ENCODE data around the gene IQSEC3. TPM values are rescaled to one million over a fixed set of nuclear protein-coding genes. Genes with fewer than 3 reads are reported as not detected.
"Not testable (repeated sequence)": the region's sequence is repeated elsewhere in the genome, so short reads cannot be mapped to it uniquely, and the experiment has no call there.

The IQSEC3 gene
- total and polyA plus RNA-seq, 2 experiments from 2014 or later: 0.70 to 2.7 TPM

DNA sequence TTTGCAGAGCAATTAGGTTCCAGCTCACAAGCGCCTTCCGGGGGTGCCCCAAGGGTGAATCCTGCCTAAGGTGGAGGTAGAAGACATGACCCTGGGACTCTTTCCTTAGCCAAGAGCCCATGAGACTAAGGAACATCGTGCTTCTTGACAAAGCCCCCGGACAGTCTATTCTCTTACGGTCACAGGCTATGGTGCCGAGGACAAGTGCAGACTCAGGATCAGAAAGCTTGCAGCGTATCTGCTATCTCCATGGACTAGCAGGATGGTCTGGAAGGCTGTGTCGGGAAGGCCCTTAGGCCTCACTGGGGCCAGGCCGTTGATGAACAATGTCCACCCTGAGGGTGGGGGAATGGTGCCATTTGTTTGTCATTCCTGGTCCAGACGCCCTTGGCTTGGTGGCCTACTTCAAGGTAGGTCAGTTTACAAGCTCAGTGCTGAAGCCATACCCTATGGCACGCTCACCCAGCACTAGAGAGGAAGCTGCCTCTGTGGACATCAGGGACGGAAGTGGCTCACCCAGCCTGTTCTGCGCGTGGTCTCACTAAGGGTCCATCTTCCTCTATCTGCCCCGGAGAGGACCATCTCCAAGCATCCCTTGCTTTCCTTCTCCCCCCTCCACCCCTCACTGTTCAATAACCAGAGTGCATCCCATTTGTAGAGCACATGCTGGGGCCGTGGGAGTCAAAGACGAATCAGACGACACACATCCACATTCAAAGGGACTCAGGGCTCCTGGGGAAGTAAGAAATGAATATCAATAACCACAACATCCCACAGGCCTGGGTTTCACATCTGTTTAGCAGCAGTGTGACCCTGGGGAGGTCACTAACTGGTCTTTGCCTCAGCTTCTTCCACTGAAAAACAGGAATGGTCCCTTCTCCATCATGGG, 45.0 kb upstream of the IQSEC3 start:
- no peak for DNase-seq (ENCODE audit: low spot score)
- Histone ChIP-seq H3K27me3 (no peaks in the 10 kb centered on the region), H3K4me3 (no peak overlapping the region), H3K9me3 (ENCODE audit: low read depth) (no peaks in the 10 kb centered on the region), H3K9me2 (replicated peaks; ENCODE audit: insufficient read depth) (no peaks in the 10 kb centered on the region), H3K4me1 (ENCODE audit: insufficient read depth) (no peaks in the 10 kb centered on the region), H3K36me3 (replicated peaks; ENCODE audit: insufficient read depth, low read depth) (no peaks in the 10 kb centered on the region), H2AFZ (no peak overlapping the region), H3K27ac (no peak overlapping the region), H3K4me2 (no peak overlapping the region), H3K79me2 (peaks cover 10% of the 10 kb centered on the region), H4K20me1 (ENCODE audit: insufficient read depth, poor library complexity, severe bottlenecking) (no peaks in the 10 kb centered on the region)
- 87% methylated on average over 18 of the region's 18 CpGs for WGBS (ENCODE audit: low lambda C conversion rate, missing lambda C conversion rate)
- no peak for TF ChIP-seq EZH2phosphoT487 (IDR thresholded peaks at IDR 0.05; ENCODE audit: low read depth, severe bottlenecking, unreplicated experiment)
- no peak for TF ChIP-seq EZH2 (IDR thresholded peaks at IDR 0.05; ENCODE audit: borderline replicate concordance)
- TF ChIP-seq, protein P1, sequence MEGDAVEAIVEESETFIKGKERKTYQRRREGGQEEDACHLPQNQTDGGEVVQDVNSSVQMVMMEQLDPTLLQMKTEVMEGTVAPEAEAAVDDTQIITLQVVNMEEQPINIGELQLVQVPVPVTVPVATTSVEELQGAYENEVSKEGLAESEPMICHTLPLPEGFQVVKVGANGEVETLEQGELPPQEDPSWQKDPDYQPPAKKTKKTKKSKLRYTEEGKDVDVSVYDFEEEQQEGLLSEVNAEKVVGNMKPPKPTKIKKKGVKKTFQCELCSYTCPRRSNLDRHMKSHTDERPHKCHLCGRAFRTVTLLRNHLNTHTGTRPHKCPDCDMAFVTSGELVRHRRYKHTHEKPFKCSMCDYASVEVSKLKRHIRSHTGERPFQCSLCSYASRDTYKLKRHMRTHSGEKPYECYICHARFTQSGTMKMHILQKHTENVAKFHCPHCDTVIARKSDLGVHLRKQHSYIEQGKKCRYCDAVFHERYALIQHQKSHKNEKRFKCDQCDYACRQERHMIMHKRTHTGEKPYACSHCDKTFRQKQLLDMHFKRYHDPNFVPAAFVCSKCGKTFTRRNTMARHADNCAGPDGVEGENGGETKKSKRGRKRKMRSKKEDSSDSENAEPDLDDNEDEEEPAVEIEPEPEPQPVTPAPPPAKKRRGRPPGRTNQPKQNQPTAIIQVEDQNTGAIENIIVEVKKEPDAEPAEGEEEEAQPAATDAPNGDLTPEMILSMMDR (IDR thresholded peaks at IDR 0.05; ENCODE audit: poor library complexity): no peak

DNA sequence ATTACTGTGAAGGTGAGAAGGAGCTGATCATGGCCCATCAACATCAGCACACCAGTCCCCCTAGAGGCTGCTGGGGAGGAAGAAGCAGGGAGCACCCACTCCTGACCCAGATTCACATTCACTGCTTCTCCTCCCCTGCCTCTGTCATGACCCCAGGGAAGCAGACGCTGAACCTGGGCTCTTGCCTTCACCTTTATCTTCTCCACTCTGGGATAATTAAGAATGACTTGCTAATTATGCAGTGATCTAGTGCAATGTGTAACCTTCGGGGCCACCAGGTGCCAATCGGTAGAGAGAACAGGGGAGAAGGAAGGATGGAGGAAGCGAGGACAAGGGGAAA, 44.4 kb upstream of the IQSEC3 start:
- DNase-seq (ENCODE audit: low spot score): no peak
- no peaks in the 10 kb centered on the region for H3K27me3 ChIP-seq
- H3K79me2 ChIP-seq: peaks cover 10% of the 10 kb centered on the region
- WGBS (ENCODE audit: low lambda C conversion rate, missing lambda C conversion rate): 80% methylated on average over 4 of the region's 4 CpGs
- no peaks in the 10 kb centered on the region for H3K9me3 ChIP-seq (ENCODE audit: low read depth)
- H3K4me1 ChIP-seq (ENCODE audit: insufficient read depth): no peaks in the 10 kb centered on the region
- no peaks in the 10 kb centered on the region for H3K36me3 ChIP-seq (replicated peaks; ENCODE audit: insufficient read depth, low read depth)
- TF ChIP-seq, protein P1 (IDR thresholded peaks at IDR 0.05; ENCODE audit: poor library complexity): no peak
- TF ChIP-seq EZH2phosphoT487 (IDR thresholded peaks at IDR 0.05; ENCODE audit: low read depth, severe bottlenecking, unreplicated experiment): no peak
- no peaks in the 10 kb centered on the region for H4K20me1 ChIP-seq (ENCODE audit: insufficient read depth, poor library complexity, severe bottlenecking)
- H3K4me3 ChIP-seq: no peak overlapping the region
- no peak overlapping the region for H2AFZ ChIP-seq
- no peak overlapping the region for H3K4me2 ChIP-seq
- H3K9me2 ChIP-seq (replicated peaks; ENCODE audit: insufficient read depth): no peaks in the 10 kb centered on the region
- no peak overlapping the region for H3K27ac ChIP-seq

DNA sequence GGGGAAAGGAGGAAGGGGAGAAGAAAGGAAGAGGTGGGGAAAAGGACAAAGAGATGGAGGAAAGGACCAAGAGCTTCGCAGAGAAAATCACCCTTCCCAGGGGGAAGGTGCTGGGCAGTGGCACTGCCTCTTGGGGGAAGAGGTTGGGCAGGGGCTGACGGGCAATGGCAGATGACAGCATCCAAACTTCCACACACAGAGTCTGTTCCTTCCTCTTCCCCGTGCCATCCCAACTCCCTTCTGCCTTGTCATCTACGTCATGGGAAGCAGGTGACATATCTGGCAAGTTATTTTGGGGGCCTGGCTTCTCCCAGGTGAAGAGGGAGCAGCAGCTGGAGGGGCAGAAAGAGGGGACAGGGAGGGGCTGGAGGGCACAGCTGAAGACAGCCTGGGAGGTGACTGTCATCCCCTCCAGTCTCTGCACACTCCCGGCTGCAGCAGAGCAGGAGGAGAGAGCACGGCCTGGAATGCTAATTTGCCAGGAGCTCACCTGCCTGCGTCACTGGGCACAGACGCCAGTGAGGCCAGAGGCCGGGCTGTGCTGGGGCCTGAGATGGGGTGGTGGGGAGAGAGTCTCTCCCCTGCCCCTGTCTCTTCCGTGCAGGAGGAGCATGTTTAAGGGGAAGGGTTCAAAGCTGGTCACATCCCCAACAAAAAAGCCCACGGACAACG, 43.9 kb upstream of the IQSEC3 start:
- Histone ChIP-seq H3K4me2 (no peak overlapping the region), H4K20me1 (ENCODE audit: insufficient read depth, poor library complexity, severe bottlenecking) (no peaks in the 10 kb centered on the region), H3K79me2 (peaks cover 10% of the 10 kb centered on the region), H3K9me3 (ENCODE audit: low read depth) (no peaks in the 10 kb centered on the region), H3K36me3 (replicated peaks; ENCODE audit: insufficient read depth, low read depth) (no peaks in the 10 kb centered on the region), H3K4me3 (no peak overlapping the region), H3K27me3 (no peaks in the 10 kb centered on the region), H2AFZ (no peak overlapping the region), H3K27ac (no peak overlapping the region), H3K4me1 (ENCODE audit: insufficient read depth) (no peaks in the 10 kb centered on the region), H3K9me2 (replicated peaks; ENCODE audit: insufficient read depth) (no peaks in the 10 kb centered on the region)
- 91% methylated on average over 12 of the region's 12 CpGs for WGBS (ENCODE audit: low lambda C conversion rate, missing lambda C conversion rate)
- no peak for TF ChIP-seq EZH2 (IDR thresholded peaks at IDR 0.05; ENCODE audit: borderline replicate concordance)
- TF ChIP-seq EZH2phosphoT487 (IDR thresholded peaks at IDR 0.05; ENCODE audit: low read depth, severe bottlenecking, unreplicated experiment): no peak
- DNase-seq (ENCODE audit: low spot score): no peak

DNA sequence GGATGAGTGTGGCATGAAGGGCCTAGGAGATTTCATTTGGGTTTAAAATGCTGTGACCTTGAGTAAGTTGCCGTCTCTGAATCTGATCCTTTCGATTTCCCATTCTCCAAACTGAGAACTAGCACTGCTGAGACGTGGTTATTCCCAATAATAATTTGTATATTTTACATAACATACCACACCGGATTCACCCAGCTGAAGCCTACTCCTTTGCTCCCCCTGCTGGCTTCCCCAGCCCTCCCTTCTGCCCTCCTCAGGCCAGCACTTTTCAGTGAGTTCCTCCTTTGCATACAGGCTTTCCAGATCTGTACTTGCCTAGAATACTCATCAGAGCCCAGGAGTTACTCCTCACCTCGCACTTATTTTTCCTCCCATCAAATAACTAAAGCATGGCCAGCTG, 38.7 kb upstream of the IQSEC3 start:
- not testable (repeated sequence) for H3K9me2 ChIP-seq (replicated peaks; ENCODE audit: insufficient read depth); H3K4me1 ChIP-seq (ENCODE audit: insufficient read depth); DNase-seq (ENCODE audit: low spot score); H3K27me3 ChIP-seq; H2AFZ ChIP-seq; H3K4me2 ChIP-seq; H3K4me3 ChIP-seq; H4K20me1 ChIP-seq (ENCODE audit: insufficient read depth, poor library complexity, severe bottlenecking); H3K27ac ChIP-seq; H3K36me3 ChIP-seq (replicated peaks; ENCODE audit: insufficient read depth, low read depth); H3K9me3 ChIP-seq (ENCODE audit: low read depth); H3K79me2 ChIP-seq
- no CpG with 5 or more reads among the region's 5 CpGs for WGBS (ENCODE audit: low lambda C conversion rate, missing lambda C conversion rate)

DNA sequence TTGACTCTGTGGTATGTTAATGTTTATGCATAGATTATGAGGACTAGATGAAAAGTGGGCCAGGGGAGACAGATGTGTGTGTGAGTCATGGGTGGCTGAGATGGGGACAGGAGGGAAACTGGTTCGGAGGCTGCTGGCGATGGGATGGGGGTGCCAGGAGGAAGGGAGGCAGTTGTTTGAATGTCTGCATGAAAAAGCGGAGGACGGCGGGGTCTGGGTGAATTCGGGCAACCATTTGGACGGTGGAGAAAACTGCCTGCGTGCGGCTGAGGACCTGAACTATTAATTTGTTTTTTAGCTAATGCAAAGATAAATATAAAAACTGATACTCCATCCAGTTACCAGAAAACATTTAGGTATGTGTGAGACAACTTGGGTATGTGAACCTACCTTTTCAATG, 27.8 kb upstream of the IQSEC3 start:
- not testable (repeated sequence) for H3K4me1 ChIP-seq (ENCODE audit: insufficient read depth)

DNA sequence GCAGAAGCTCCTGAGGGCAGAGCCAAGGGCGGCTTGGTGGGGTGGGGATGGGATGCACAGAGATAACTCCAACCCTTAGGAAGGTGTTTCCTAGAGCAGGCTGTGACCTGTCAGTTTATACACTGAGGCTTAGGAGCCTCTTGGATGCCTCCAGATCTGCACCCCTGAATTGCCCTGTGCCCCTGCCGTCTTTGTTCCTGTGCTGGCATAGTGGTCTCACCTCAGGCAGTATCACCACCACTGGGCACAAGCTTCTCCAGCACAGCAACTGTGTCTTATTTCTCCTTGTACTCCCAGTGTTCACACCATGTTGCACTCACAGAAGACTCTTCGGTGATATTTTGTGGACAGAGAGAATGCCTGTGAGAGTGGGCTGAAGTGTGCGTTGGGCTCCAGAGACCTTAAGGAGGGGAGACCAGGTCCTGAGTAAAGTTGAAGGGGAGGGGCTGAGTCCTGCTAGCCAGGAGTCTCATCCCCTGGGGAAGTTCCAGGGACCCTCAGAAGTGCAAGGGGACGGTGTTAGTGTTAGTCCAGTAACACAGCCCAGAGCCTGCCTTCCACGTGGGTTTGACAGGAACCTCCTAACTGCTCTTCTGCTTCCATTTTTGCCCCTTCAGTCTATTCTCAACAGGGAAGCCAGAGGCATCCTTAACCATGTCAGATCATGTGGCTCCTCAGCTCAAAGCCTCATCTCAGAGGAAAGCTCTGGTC, 26.9 kb upstream of the IQSEC3 start:
- WGBS (ENCODE audit: low lambda C conversion rate, missing lambda C conversion rate): 77% methylated on average over 6 of the region's 6 CpGs

More for the DNA sequence above, 27.8 kb upstream of the IQSEC3 start:
- not testable (repeated sequence) for H3K9me2 ChIP-seq (replicated peaks; ENCODE audit: insufficient read depth); H3K36me3 ChIP-seq (replicated peaks; ENCODE audit: insufficient read depth, low read depth); H3K4me2 ChIP-seq; H3K79me2 ChIP-seq; H3K27ac ChIP-seq; H3K9me3 ChIP-seq (ENCODE audit: low read depth); H3K4me3 ChIP-seq; DNase-seq (ENCODE audit: low spot score); H2AFZ ChIP-seq; H4K20me1 ChIP-seq (ENCODE audit: insufficient read depth, poor library complexity, severe bottlenecking); H3K27me3 ChIP-seq
- 92% methylated on average over 9 of the region's 9 CpGs for WGBS (ENCODE audit: low lambda C conversion rate, missing lambda C conversion rate)

More for the DNA sequence above, 26.9 kb upstream of the IQSEC3 start:
- H3K4me1 ChIP-seq (ENCODE audit: insufficient read depth); H3K4me2 ChIP-seq; H3K27me3 ChIP-seq; H3K36me3 ChIP-seq (replicated peaks; ENCODE audit: insufficient read depth, low read depth); H4K20me1 ChIP-seq (ENCODE audit: insufficient read depth, poor library complexity, severe bottlenecking); H3K9me3 ChIP-seq (ENCODE audit: low read depth); H3K9me2 ChIP-seq (replicated peaks; ENCODE audit: insufficient read depth); DNase-seq (ENCODE audit: low spot score); H3K79me2 ChIP-seq; H3K4me3 ChIP-seq; H3K27ac ChIP-seq; H2AFZ ChIP-seq: not testable (repeated sequence)
